ENCODE measurements around the gene ZFAND2B. TPM values are rescaled to one million over a fixed set of nuclear protein-coding genes. Genes with fewer than 3 reads are reported as not detected.

The ZFAND2B gene
- total and polyA plus RNA-seq, 2 experiments from 2014 or later, result 16.3 to 30.0 TPM

DNA sequence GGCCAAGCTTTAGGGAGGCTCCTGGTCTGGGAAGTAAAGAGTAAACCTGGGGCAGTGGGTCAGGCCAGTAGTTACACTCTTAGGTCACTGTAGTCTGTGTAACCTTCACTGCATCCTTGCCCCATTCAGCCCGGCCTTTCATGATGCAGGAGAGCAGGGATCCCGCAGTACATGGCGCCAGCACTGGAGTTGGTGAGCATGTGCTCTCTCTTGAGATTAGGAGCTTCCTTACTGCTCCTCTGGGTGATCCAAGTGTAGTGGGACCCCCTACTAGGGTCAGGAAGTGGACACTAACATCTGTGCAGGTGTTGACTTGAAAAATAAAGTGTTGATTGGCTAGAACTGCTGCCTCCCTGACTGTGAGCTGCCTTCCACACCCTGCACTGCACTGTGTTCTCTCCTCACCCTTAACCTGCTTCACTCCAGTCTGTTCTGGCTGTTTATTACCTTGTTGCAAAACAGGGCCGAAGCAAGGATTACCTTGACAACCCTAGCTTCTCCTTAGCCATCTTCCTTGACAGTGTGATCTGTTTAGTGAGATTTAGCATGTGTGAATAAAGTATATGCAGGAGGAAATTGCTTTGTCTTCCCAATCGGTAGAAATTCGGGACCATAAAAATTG is 23.3 kb upstream of the ZFAND2B start:
- no peaks in the 10 kb centered on the region; the same call in 2 of the 3 replicates for H3K9me3 Mint-ChIP-seq
- Histone ChIP-seq H2AFZ (no peak overlapping the region), H4K20me1 (replicated peaks; ENCODE audit: insufficient read depth) (no peaks in the 10 kb centered on the region; the same call in 1 of the 2 replicates), H3K4me1 (ENCODE audit: insufficient read depth) (peaks cover 7% of the 10 kb centered on the region), H3F3A (replicated peaks; ENCODE audit: low read depth) (0 out of 2 replicates have a peak, but pooled peaks cover 6% of the 10 kb centered on the region), H3K9me2 (ENCODE audit: insufficient read depth) (no peaks in the 10 kb centered on the region), H3K27ac (ENCODE audit: low read depth) (no peak overlapping the region), H3K4me3 (no peak overlapping the region), H3K36me3 (ENCODE audit: insufficient read depth) (no peaks in the 10 kb centered on the region), H3K27me3 (ENCODE audit: insufficient read depth) (no peaks in the 10 kb centered on the region), H3K79me2 (replicated peaks; ENCODE audit: insufficient read depth) (peaks cover 7% of the 10 kb centered on the region), H3K4me2 (no peak overlapping the region)
- peaks cover 30% of the 10 kb centered on the region for H3K36me3 Mint-ChIP-seq (ENCODE audit: low read depth)
- no peak overlapping the region for H3K4me3 Mint-ChIP-seq
- TF ChIP-seq NANOG (IDR thresholded peaks at IDR 0.05; ENCODE audit: borderline replicate concordance), result no peak
- TF ChIP-seq, protein P1, sequence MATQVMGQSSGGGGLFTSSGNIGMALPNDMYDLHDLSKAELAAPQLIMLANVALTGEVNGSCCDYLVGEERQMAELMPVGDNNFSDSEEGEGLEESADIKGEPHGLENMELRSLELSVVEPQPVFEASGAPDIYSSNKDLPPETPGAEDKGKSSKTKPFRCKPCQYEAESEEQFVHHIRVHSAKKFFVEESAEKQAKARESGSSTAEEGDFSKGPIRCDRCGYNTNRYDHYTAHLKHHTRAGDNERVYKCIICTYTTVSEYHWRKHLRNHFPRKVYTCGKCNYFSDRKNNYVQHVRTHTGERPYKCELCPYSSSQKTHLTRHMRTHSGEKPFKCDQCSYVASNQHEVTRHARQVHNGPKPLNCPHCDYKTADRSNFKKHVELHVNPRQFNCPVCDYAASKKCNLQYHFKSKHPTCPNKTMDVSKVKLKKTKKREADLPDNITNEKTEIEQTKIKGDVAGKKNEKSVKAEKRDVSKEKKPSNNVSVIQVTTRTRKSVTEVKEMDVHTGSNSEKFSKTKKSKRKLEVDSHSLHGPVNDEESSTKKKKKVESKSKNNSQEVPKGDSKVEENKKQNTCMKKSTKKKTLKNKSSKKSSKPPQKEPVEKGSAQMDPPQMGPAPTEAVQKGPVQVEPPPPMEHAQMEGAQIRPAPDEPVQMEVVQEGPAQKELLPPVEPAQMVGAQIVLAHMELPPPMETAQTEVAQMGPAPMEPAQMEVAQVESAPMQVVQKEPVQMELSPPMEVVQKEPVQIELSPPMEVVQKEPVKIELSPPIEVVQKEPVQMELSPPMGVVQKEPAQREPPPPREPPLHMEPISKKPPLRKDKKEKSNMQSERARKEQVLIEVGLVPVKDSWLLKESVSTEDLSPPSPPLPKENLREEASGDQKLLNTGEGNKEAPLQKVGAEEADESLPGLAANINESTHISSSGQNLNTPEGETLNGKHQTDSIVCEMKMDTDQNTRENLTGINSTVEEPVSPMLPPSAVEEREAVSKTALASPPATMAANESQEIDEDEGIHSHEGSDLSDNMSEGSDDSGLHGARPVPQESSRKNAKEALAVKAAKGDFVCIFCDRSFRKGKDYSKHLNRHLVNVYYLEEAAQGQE (IDR thresholded peaks at IDR 0.05; ENCODE audit: unreplicated experiment), result no peak
- no peak for DNase-seq (ENCODE audit: low spot score)
- peaks cover 8% of the 10 kb centered on the region; the same call in 2 of the 3 replicates for H3K4me1 Mint-ChIP-seq
- no peak overlapping the region for H3K27ac Mint-ChIP-seq
- peaks cover 5% of the 10 kb centered on the region for H3K27me3 Mint-ChIP-seq (ENCODE audit: insufficient read depth, low read depth, poor library complexity)
- ATAC-seq, result no peak

DNA sequence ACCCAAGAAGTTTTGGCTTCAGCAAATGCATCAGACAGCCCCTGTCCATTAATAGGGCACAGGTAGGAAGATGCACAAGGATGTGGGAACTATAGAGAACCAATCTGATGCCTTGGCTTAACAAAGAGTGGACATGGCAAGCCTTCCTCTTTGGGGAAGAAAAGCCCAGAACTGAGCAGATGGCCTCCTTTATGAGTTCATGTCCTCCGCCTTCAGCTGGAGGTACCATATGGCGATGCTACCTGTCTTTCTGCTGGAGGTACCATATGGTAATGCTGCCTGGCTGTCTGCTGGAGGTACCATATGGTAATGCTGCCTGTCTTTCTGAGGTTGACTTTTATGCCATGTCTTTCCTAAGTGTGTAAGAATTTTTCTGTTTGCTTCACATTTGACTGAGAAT is 22.5 kb upstream of the ZFAND2B start:
- no peak for TF ChIP-seq JUNB (IDR thresholded peaks at IDR 0.05; ENCODE audit: unreplicated experiment)
- TF ChIP-seq POLR2AphosphoS5 (IDR thresholded peaks at IDR 0.05; ENCODE audit: low read depth), result no peak
- TF ChIP-seq STAT1 (IDR thresholded peaks at IDR 0.05; ENCODE audit: unreplicated experiment), result no peak
- TF ChIP-seq, protein P2, sequence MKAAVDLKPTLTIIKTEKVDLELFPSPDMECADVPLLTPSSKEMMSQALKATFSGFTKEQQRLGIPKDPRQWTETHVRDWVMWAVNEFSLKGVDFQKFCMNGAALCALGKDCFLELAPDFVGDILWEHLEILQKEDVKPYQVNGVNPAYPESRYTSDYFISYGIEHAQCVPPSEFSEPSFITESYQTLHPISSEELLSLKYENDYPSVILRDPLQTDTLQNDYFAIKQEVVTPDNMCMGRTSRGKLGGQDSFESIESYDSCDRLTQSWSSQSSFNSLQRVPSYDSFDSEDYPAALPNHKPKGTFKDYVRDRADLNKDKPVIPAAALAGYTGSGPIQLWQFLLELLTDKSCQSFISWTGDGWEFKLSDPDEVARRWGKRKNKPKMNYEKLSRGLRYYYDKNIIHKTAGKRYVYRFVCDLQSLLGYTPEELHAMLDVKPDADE (IDR thresholded peaks at IDR 0.05), result no peak
- TF ChIP-seq EZH2phosphoT487 (IDR thresholded peaks at IDR 0.05; ENCODE audit: unreplicated experiment), result no peak
- TF ChIP-seq, protein P3, sequence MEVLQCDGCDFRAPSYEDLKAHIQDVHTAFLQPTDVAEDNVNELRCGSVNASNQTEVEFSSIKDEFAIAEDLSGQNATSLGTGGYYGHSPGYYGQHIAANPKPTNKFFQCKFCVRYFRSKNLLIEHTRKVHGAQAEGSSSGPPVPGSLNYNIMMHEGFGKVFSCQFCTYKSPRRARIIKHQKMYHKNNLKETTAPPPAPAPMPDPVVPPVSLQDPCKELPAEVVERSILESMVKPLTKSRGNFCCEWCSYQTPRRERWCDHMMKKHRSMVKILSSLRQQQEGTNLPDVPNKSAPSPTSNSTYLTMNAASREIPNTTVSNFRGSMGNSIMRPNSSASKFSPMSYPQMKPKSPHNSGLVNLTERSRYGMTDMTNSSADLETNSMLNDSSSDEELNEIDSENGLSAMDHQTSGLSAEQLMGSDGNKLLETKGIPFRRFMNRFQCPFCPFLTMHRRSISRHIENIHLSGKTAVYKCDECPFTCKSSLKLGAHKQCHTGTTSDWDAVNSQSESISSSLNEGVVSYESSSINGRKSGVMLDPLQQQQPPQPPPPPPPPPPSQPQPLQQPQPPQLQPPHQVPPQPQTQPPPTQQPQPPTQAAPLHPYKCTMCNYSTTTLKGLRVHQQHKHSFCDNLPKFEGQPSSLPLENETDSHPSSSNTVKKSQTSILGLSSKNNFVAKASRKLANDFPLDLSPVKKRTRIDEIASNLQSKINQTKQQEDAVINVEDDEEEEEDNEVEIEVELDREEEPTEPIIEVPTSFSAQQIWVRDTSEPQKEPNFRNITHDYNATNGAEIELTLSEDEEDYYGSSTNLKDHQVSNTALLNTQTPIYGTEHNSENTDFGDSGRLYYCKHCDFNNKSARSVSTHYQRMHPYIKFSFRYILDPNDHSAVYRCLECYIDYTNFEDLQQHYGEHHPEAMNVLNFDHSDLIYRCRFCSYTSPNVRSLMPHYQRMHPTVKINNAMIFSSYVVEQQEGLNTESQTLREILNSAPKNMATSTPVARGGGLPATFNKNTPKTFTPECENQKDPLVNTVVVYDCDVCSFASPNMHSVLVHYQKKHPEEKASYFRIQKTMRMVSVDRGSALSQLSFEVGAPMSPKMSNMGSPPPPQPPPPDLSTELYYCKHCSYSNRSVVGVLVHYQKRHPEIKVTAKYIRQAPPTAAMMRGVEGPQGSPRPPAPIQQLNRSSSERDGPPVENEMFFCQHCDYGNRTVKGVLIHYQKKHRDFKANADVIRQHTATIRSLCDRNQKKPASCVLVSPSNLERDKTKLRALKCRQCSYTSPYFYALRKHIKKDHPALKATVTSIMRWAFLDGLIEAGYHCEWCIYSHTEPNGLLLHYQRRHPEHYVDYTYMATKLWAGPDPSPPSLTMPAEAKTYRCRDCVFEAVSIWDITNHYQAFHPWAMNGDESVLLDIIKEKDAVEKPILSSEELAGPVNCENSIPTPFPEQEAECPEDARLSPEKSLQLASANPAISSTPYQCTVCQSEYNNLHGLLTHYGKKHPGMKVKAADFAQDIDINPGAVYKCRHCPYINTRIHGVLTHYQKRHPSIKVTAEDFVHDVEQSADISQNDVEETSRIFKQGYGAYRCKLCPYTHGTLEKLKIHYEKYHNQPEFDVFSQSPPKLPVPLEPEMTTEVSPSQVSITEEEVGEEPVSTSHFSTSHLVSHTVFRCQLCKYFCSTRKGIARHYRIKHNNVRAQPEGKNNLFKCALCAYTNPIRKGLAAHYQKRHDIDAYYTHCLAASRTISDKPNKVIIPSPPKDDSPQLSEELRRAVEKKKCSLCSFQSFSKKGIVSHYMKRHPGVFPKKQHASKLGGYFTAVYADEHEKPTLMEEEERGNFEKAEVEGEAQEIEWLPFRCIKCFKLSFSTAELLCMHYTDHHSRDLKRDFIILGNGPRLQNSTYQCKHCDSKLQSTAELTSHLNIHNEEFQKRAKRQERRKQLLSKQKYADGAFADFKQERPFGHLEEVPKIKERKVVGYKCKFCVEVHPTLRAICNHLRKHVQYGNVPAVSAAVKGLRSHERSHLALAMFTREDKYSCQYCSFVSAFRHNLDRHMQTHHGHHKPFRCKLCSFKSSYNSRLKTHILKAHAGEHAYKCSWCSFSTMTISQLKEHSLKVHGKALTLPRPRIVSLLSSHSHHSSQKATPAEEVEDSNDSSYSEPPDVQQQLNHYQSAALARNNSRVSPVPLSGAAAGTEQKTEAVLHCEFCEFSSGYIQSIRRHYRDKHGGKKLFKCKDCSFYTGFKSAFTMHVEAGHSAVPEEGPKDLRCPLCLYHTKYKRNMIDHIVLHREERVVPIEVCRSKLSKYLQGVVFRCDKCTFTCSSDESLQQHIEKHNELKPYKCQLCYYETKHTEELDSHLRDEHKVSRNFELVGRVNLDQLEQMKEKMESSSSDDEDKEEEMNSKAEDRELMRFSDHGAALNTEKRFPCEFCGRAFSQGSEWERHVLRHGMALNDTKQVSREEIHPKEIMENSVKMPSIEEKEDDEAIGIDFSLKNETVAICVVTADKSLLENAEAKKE (CRISPR knock-in tag; IDR thresholded peaks at IDR 0.05), result no peak
- no peak overlapping the region for H3K27ac ChIP-seq (ENCODE audit: low read depth)
- H3K4me2 ChIP-seq, result no peak overlapping the region
- H3K9me2 ChIP-seq (ENCODE audit: insufficient read depth), result no peaks in the 10 kb centered on the region
- H3F3A ChIP-seq (replicated peaks; ENCODE audit: low read depth), result 0 out of 2 replicates have a peak, but pooled peaks cover 3% of the 10 kb centered on the region
- no peak overlapping the region for H3K4me3 ChIP-seq
- H3K27me3 Mint-ChIP-seq (ENCODE audit: insufficient read depth, low read depth, poor library complexity), result peaks cover 3% of the 10 kb centered on the region
- peaks cover 25% of the 10 kb centered on the region for H3K36me3 Mint-ChIP-seq (ENCODE audit: low read depth)
- no peaks in the 10 kb centered on the region for H3K36me3 ChIP-seq (ENCODE audit: insufficient read depth)
- H3K79me2 ChIP-seq (replicated peaks; ENCODE audit: insufficient read depth), result peaks cover 3% of the 10 kb centered on the region
- DNase-seq (ENCODE audit: low spot score) (no peak), ATAC-seq (no peak)
- no peak overlapping the region for H2AFZ ChIP-seq
- H4K20me1 ChIP-seq (replicated peaks; ENCODE audit: insufficient read depth), result no peaks in the 10 kb centered on the region; the same call in 1 of the 2 replicates
- H3K4me1 Mint-ChIP-seq, result peaks cover 3% of the 10 kb centered on the region; the same call in 2 of the 3 replicates
- H3K4me3 Mint-ChIP-seq, result no peak overlapping the region
- H3K27me3 ChIP-seq (ENCODE audit: insufficient read depth), result no peaks in the 10 kb centered on the region
- no peak overlapping the region for H3K27ac Mint-ChIP-seq
- H3K4me1 ChIP-seq (ENCODE audit: insufficient read depth), result peaks cover 3% of the 10 kb centered on the region
- H3K9me3 Mint-ChIP-seq, result no peaks in the 10 kb centered on the region; the same call in 2 of the 3 replicates

Measured in GM23338 (cell line).